Measurements from ENCODE around the gene MRPL27.

Gene MRPL27

GRCh38 chr17:50353600-50354195 lies 19.3 kb downstream of the MRPL27 start:
- Histone ChIP-seq H3K4me3 (ENCODE audit: low read length in 2 of 2) (no peak overlapping the region), H3K4ac (ENCODE audit: low read length) (no peak overlapping the region), H3K36me3 (replicated peaks in 1 of 2; ENCODE audit: control insufficient read depth in 2 of 2, insufficient read depth in 2 of 2, low read length in 2 of 2) (peaks cover 58 to 72% of the 10 kb centered on the region in 2 donors), H3K27me3 (ENCODE audit: control insufficient read depth in 3 of 3, insufficient read depth in 3 of 3, low read depth in 1 of 3, low read length in 3 of 3) (no peaks in the 10 kb centered on the region), H3K14ac (ENCODE audit: low read length) (peak overlapping the region; percentile 38), H3K79me1 (ENCODE audit: low read depth, low read length) (peaks cover 24% of the 10 kb centered on the region), H2AFZ (ENCODE audit: low read length) (no peak overlapping the region), H3K4me1 (ENCODE audit: control insufficient read depth in 2 of 2, insufficient read depth in 1 of 2, low read depth in 1 of 2, low read length in 2 of 2) (peaks cover under 1 to 2% of the 10 kb centered on the region in 2 donors), H3K9me3 (replicated peaks in 1 of 2; ENCODE audit: control insufficient read depth in 2 of 2, insufficient read depth in 1 of 2, low read depth in 1 of 2, low read length in 2 of 2) (no peaks in the 10 kb centered on the region), H2BK120ac (ENCODE audit: low read depth, low read length) (no peak overlapping the region), H3K9ac (ENCODE audit: low read depth, low read length, poor library complexity) (no peak overlapping the region), H2BK12ac (ENCODE audit: low read length) (no peak overlapping the region), H3K27ac (replicated peaks; ENCODE audit: low read length) (no peak overlapping the region), H3K23ac (ENCODE audit: low read depth, low read length, poor library complexity) (peak overlapping the region; percentile 43), H4K91ac (ENCODE audit: low read depth, low read length, poor library complexity) (no peak overlapping the region), H2BK5ac (ENCODE audit: low read length) (peak overlapping the region; percentile 82), H4K8ac (ENCODE audit: low read depth, low read length) (no peak overlapping the region), H2BK15ac (ENCODE audit: low read length) (no peak overlapping the region), H3K4me2 (ENCODE audit: insufficient read depth, low read length, poor library complexity, severe bottlenecking) (no peak overlapping the region), H2AK5ac (ENCODE audit: low read depth, low read length) (no peak overlapping the region), H3K18ac (ENCODE audit: low read length) (no peak overlapping the region)
- no peak for DNase-seq (ENCODE audit: low spot score)
- no CpG with 5 or more reads among the region's 27 CpGs for WGBS, 2 donors (ENCODE audit: extremely low coverage in 2 of 2, insufficient read length in 2 of 2, insufficient replicate concordance in 1 of 2)

GRCh38 chr17:50352693-50353599 lies 20.0 kb downstream of the MRPL27 start:
- Histone ChIP-seq H3K27ac (replicated peaks; ENCODE audit: low read length) (no peak overlapping the region), H3K4me2 (ENCODE audit: insufficient read depth, low read length, poor library complexity, severe bottlenecking) (no peak overlapping the region), H3K4me3 (ENCODE audit: low read length in 2 of 2) (no peak overlapping the region), H3K4ac (ENCODE audit: low read length) (no peak overlapping the region), H3K18ac (ENCODE audit: low read length) (no peak overlapping the region), H2AK5ac (ENCODE audit: low read depth, low read length) (no peak overlapping the region), H2BK15ac (ENCODE audit: low read length) (no peak overlapping the region), H3K14ac (ENCODE audit: low read length) (no peak overlapping the region), H2BK120ac (ENCODE audit: low read depth, low read length) (no peak overlapping the region), H3K9ac (ENCODE audit: low read depth, low read length, poor library complexity) (peak overlapping the region; percentile 54), H2BK5ac (ENCODE audit: low read length) (no peak overlapping the region), H3K36me3 (replicated peaks in 1 of 2; ENCODE audit: control insufficient read depth in 2 of 2, insufficient read depth in 2 of 2, low read length in 2 of 2) (peaks cover 52 to 65% of the 10 kb centered on the region in 2 donors), H3K23ac (ENCODE audit: low read depth, low read length, poor library complexity) (no peak overlapping the region), H4K91ac (ENCODE audit: low read depth, low read length, poor library complexity) (no peak overlapping the region), H4K8ac (ENCODE audit: low read depth, low read length) (no peak overlapping the region), H3K79me1 (ENCODE audit: low read depth, low read length) (peaks cover 21% of the 10 kb centered on the region), H3K4me1 (ENCODE audit: control insufficient read depth in 2 of 2, insufficient read depth in 1 of 2, low read depth in 1 of 2, low read length in 2 of 2) (peaks cover 5 to 7% of the 10 kb centered on the region in 2 donors), H2BK12ac (ENCODE audit: low read length) (no peak overlapping the region), H3K9me3 (replicated peaks in 1 of 2; ENCODE audit: control insufficient read depth in 2 of 2, insufficient read depth in 1 of 2, low read depth in 1 of 2, low read length in 2 of 2) (no peaks in the 10 kb centered on the region), H3K27me3 (ENCODE audit: control insufficient read depth in 3 of 3, insufficient read depth in 3 of 3, low read depth in 1 of 3, low read length in 3 of 3) (no peaks in the 10 kb centered on the region), H2AFZ (ENCODE audit: low read length) (no peak overlapping the region)
- DNase-seq (ENCODE audit: low spot score) = no peak
- no CpG with 5 or more reads among the region's 21 CpGs for WGBS, 2 donors (ENCODE audit: extremely low coverage in 2 of 2, insufficient read length in 2 of 2, insufficient replicate concordance in 1 of 2)

- Histone ChIP-seq H3K27ac (replicated peaks; ENCODE audit: low read length) (no peak overlapping the region), H3K36me3 (replicated peaks in 1 of 2; ENCODE audit: control insufficient read depth in 2 of 2, insufficient read depth in 2 of 2, low read length in 2 of 2) (peaks cover 47 to 58% of the 10 kb centered on the region in 2 donors)
- DNase-seq (ENCODE audit: low spot score) = no peak
These were observed 20.8 kb downstream of the MRPL27 start for GRCh38 chr17:50352072-50352692.

GRCh38 chr17:50350733-50351132 lies 22.3 kb downstream of the MRPL27 start:
- H3K23ac ChIP-seq (ENCODE audit: low read depth, low read length, poor library complexity) = no peak overlapping the region
- H2BK5ac ChIP-seq (ENCODE audit: low read length) = no peak overlapping the region
- no peak overlapping the region for H2BK120ac ChIP-seq (ENCODE audit: low read depth, low read length)
- no peaks in the 10 kb centered on the region for H3K27me3 ChIP-seq (ENCODE audit: control insufficient read depth in 3 of 3, insufficient read depth in 3 of 3, low read depth in 1 of 3, low read length in 3 of 3)
- no peak overlapping the region for H2BK15ac ChIP-seq (ENCODE audit: low read length)
- 100% methylated on average over 1 of the region's 2 CpGs; no CpG with 5 or more reads in 1 of the 2 donors for WGBS, 2 donors (ENCODE audit: extremely low coverage in 2 of 2, insufficient read length in 2 of 2, insufficient replicate concordance in 1 of 2)
- no peak overlapping the region for H3K14ac ChIP-seq (ENCODE audit: low read length)
- no peak overlapping the region for H3K4me3 ChIP-seq (ENCODE audit: low read length in 2 of 2)
- DNase-seq (ENCODE audit: low spot score) = no peak
- H3K9ac ChIP-seq (ENCODE audit: low read depth, low read length, poor library complexity) = no peak overlapping the region
- H2AK5ac ChIP-seq (ENCODE audit: low read depth, low read length) = no peak overlapping the region
- H3K4me2 ChIP-seq (ENCODE audit: insufficient read depth, low read length, poor library complexity, severe bottlenecking) = no peak overlapping the region
- H3K18ac ChIP-seq (ENCODE audit: low read length) = no peak overlapping the region
- no peak overlapping the region for H3K27ac ChIP-seq (replicated peaks; ENCODE audit: low read length)
- peaks cover 18% of the 10 kb centered on the region for H3K79me1 ChIP-seq (ENCODE audit: low read depth, low read length)
- H3K4ac ChIP-seq (ENCODE audit: low read length) = no peak overlapping the region
- H3K9me3 ChIP-seq (replicated peaks in 1 of 2; ENCODE audit: control insufficient read depth in 2 of 2, insufficient read depth in 1 of 2, low read depth in 1 of 2, low read length in 2 of 2) = no peaks in the 10 kb centered on the region
- no peak overlapping the region for H2AFZ ChIP-seq (ENCODE audit: low read length)
- H4K8ac ChIP-seq (ENCODE audit: low read depth, low read length) = no peak overlapping the region
- H3K4me1 ChIP-seq (ENCODE audit: control insufficient read depth in 2 of 2, insufficient read depth in 1 of 2, low read depth in 1 of 2, low read length in 2 of 2) = peaks cover 12 to 19% of the 10 kb centered on the region in 2 donors
- no peak overlapping the region for H2BK12ac ChIP-seq (ENCODE audit: low read length)
- no peak overlapping the region for H4K91ac ChIP-seq (ENCODE audit: low read depth, low read length, poor library complexity)
- peaks cover 33 to 43% of the 10 kb centered on the region in 2 donors for H3K36me3 ChIP-seq (replicated peaks in 1 of 2; ENCODE audit: control insufficient read depth in 2 of 2, insufficient read depth in 2 of 2, low read length in 2 of 2)

More at GRCh38 chr17:50352072-50352692, 20.8 kb downstream of the MRPL27 start:
- Histone ChIP-seq H3K4me2 (ENCODE audit: insufficient read depth, low read length, poor library complexity, severe bottlenecking) (no peak overlapping the region), H3K14ac (ENCODE audit: low read length) (no peak overlapping the region), H3K9me3 (replicated peaks in 1 of 2; ENCODE audit: control insufficient read depth in 2 of 2, insufficient read depth in 1 of 2, low read depth in 1 of 2, low read length in 2 of 2) (no peaks in the 10 kb centered on the region), H2BK15ac (ENCODE audit: low read length) (no peak overlapping the region), H2AK5ac (ENCODE audit: low read depth, low read length) (no peak overlapping the region), H2BK12ac (ENCODE audit: low read length) (no peak overlapping the region), H3K4me3 (ENCODE audit: low read length in 2 of 2) (no peak overlapping the region), H4K8ac (ENCODE audit: low read depth, low read length) (no peak overlapping the region), H3K4me1 (ENCODE audit: control insufficient read depth in 2 of 2, insufficient read depth in 1 of 2, low read depth in 1 of 2, low read length in 2 of 2) (peaks cover 12% of the 10 kb centered on the region in 2 donors), H3K18ac (ENCODE audit: low read length) (no peak overlapping the region), H2AFZ (ENCODE audit: low read length) (no peak overlapping the region), H3K79me1 (ENCODE audit: low read depth, low read length) (peaks cover 18% of the 10 kb centered on the region), H4K91ac (ENCODE audit: low read depth, low read length, poor library complexity) (no peak overlapping the region), H3K4ac (ENCODE audit: low read length) (no peak overlapping the region), H3K27me3 (ENCODE audit: control insufficient read depth in 3 of 3, insufficient read depth in 3 of 3, low read depth in 1 of 3, low read length in 3 of 3) (no peaks in the 10 kb centered on the region), H3K9ac (ENCODE audit: low read depth, low read length, poor library complexity) (peak overlapping the region; percentile 54), H3K23ac (ENCODE audit: low read depth, low read length, poor library complexity) (no peak overlapping the region), H2BK5ac (ENCODE audit: low read length) (no peak overlapping the region), H2BK120ac (ENCODE audit: low read depth, low read length) (no peak overlapping the region)
- no CpG with 5 or more reads among the region's 6 CpGs for WGBS, 2 donors (ENCODE audit: extremely low coverage in 2 of 2, insufficient read length in 2 of 2, insufficient replicate concordance in 1 of 2)

Measured in neuronal stem cell (in vitro differentiated cells).